SK-N-SH (cell line): ENCODE results near the gene CPNE1.

ENCODE experiments used
- ELF1 ChIP-seq: IDR thresholded peaks from 2 replicates; pipeline ENCODE4 v1.4.0; 2012
- EP300 ChIP-seq, 2 experiments: IDR thresholded peaks; 2 replicates each; pipeline versions ENCODE4 v1.4.0 to v1.6.1; 2012; ENCODE audit warnings: borderline replicate concordance in 1 of 2, low read depth in 1 of 2, low read length in 1 of 2
- GABPA ChIP-seq: IDR thresholded peaks from 2 replicates; pipeline ENCODE4 v1.4.0; 2012; ENCODE audit warnings: low read depth, mild to moderate bottlenecking
- JUND ChIP-seq: IDR thresholded peaks from 2 replicates; pipeline ENCODE4 v1.4.0; 2012
- MXI1 ChIP-seq: IDR thresholded peaks from 2 replicates; pipeline ENCODE4 v1.6.1; 2012; ENCODE audit warnings: mild to moderate bottlenecking, low read depth, low read length, improper control_type of control experiment
- POLR2AphosphoS5 ChIP-seq: IDR thresholded peaks from 2 replicates; pipeline ENCODE4 v1.6.1; 2012; ENCODE audit warnings: low read depth, low read length
- SMC3 ChIP-seq: IDR thresholded peaks from 2 replicates; pipeline ENCODE4 v1.6.1; 2012; ENCODE audit warnings: low read depth, low read length, improper control_type of control experiment
- TAF1 ChIP-seq: IDR thresholded peaks from 2 replicates; pipeline ENCODE4 v1.6.1; 2012; ENCODE audit warnings: low read depth, mild to moderate bottlenecking, low read length, moderate library complexity, borderline replicate concordance
- TF ChIP-seq, protein P1 (sequence below): fragments of 200-600 bp; sonication (generic); IDR thresholded peaks from 2 replicates; pipeline ENCODE4 v1.6.1; 2017; ENCODE audit warnings: antibody characterized with exemption, mild to moderate bottlenecking, moderate library complexity
- TF ChIP-seq, protein P2 (sequence below): fragments of 150-350 bp; IDR thresholded peaks from 2 replicates; pipeline ENCODE4 v1.6.1; 2017; ENCODE audit warnings: antibody characterized with exemption, low read length, low read depth, borderline replicate concordance
- TF ChIP-seq, protein P3 (sequence below): IDR thresholded peaks from 2 replicates; pipeline ENCODE4 v1.4.0; 2012; ENCODE audit warnings: low read depth
- TF ChIP-seq, protein P4 (sequence below): IDR thresholded peaks from 2 replicates; pipeline ENCODE4 v1.6.1; 2012; ENCODE audit warnings: mild to moderate bottlenecking, low read depth, low read length, moderate library complexity

DNA sequence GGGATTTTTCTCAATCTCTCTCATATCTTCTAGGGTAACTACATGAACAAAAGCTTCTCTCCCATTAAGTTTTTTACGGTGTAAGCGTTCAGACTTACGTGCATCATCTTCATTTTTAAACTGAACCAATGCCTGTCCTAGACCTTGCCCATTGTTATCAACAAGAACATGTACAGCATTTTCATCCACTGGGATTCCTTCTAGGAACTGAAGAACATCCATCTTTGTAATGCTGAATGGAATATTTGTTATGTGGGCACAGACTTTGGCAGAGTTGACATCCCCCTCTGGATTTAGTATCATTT lies 11.3 kb downstream of the CPNE1 start:
- TF ChIP-seq, protein P1, sequence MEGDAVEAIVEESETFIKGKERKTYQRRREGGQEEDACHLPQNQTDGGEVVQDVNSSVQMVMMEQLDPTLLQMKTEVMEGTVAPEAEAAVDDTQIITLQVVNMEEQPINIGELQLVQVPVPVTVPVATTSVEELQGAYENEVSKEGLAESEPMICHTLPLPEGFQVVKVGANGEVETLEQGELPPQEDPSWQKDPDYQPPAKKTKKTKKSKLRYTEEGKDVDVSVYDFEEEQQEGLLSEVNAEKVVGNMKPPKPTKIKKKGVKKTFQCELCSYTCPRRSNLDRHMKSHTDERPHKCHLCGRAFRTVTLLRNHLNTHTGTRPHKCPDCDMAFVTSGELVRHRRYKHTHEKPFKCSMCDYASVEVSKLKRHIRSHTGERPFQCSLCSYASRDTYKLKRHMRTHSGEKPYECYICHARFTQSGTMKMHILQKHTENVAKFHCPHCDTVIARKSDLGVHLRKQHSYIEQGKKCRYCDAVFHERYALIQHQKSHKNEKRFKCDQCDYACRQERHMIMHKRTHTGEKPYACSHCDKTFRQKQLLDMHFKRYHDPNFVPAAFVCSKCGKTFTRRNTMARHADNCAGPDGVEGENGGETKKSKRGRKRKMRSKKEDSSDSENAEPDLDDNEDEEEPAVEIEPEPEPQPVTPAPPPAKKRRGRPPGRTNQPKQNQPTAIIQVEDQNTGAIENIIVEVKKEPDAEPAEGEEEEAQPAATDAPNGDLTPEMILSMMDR = no peak
- TF ChIP-seq EP300 (IDR thresholded peaks at IDR 0.05; ENCODE audit: borderline replicate concordance in 1 of 2, low read depth in 1 of 2, low read length in 1 of 2) = no peak
- no peak for TF ChIP-seq JUND
- TF ChIP-seq MXI1 = no peak
- TF ChIP-seq, protein P2, sequence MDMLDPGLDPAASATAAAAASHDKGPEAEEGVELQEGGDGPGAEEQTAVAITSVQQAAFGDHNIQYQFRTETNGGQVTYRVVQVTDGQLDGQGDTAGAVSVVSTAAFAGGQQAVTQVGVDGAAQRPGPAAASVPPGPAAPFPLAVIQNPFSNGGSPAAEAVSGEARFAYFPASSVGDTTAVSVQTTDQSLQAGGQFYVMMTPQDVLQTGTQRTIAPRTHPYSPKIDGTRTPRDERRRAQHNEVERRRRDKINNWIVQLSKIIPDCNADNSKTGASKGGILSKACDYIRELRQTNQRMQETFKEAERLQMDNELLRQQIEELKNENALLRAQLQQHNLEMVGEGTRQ = no peak
- no peak for TF ChIP-seq ELF1
- no peak for TF ChIP-seq POLR2AphosphoS5
- TF ChIP-seq GABPA = no peak
- TF ChIP-seq SMC3 = no peak
- TF ChIP-seq, protein P3, sequence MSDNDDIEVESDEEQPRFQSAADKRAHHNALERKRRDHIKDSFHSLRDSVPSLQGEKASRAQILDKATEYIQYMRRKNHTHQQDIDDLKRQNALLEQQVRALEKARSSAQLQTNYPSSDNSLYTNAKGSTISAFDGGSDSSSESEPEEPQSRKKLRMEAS = no peak
- TF ChIP-seq, protein P4, sequence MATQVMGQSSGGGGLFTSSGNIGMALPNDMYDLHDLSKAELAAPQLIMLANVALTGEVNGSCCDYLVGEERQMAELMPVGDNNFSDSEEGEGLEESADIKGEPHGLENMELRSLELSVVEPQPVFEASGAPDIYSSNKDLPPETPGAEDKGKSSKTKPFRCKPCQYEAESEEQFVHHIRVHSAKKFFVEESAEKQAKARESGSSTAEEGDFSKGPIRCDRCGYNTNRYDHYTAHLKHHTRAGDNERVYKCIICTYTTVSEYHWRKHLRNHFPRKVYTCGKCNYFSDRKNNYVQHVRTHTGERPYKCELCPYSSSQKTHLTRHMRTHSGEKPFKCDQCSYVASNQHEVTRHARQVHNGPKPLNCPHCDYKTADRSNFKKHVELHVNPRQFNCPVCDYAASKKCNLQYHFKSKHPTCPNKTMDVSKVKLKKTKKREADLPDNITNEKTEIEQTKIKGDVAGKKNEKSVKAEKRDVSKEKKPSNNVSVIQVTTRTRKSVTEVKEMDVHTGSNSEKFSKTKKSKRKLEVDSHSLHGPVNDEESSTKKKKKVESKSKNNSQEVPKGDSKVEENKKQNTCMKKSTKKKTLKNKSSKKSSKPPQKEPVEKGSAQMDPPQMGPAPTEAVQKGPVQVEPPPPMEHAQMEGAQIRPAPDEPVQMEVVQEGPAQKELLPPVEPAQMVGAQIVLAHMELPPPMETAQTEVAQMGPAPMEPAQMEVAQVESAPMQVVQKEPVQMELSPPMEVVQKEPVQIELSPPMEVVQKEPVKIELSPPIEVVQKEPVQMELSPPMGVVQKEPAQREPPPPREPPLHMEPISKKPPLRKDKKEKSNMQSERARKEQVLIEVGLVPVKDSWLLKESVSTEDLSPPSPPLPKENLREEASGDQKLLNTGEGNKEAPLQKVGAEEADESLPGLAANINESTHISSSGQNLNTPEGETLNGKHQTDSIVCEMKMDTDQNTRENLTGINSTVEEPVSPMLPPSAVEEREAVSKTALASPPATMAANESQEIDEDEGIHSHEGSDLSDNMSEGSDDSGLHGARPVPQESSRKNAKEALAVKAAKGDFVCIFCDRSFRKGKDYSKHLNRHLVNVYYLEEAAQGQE = no peak
- no peak for TF ChIP-seq TAF1
